Mesendoderm (in vitro differentiated cells): ENCODE measurements around the gene CASZ1.

Experiments used
- DNase-seq: peaks from one replicate; pipeline ENCODE4 v3.0.0; 2013
- H2AK5ac ChIP-seq: 2 replicates; pipeline ENCODE4 v1.6.1; 2013; ENCODE audit warnings: low read length, inconsistent platforms
- H2BK120ac ChIP-seq: 2 replicates; pipeline ENCODE4 v1.6.1; 2013; ENCODE audit warnings: low read depth, mild to moderate bottlenecking, low read length, moderate library complexity, mixed read lengths
- H2BK15ac ChIP-seq: replicated peaks from 2 replicates; pipeline ENCODE4 v1.6.1; 2013; ENCODE audit warnings: low read depth, mild to moderate bottlenecking, moderate library complexity
- H2BK5ac ChIP-seq: 2 replicates; pipeline ENCODE4 v1.6.1; 2013; ENCODE audit warnings: low read length, inconsistent platforms
- H3K18ac ChIP-seq: 2 replicates; pipeline ENCODE4 v1.6.1; 2013; ENCODE audit warnings: mild to moderate bottlenecking, low read length, mixed read lengths
- H3K23ac ChIP-seq: one replicate; pipeline ENCODE4 v1.6.1; 2013; ENCODE audit warnings: low read length
- H3K27ac ChIP-seq: 2 replicates; pipeline ENCODE4 v1.5.1; 2013; ENCODE audit warnings: low read depth, mild to moderate bottlenecking, inconsistent platforms, low read length, moderate library complexity
- H3K27me3 ChIP-seq: 2 replicates; pipeline ENCODE4 v1.6.1; 2013; ENCODE audit warnings: low read length, control low read depth, mild to moderate bottlenecking, inconsistent platforms; ENCODE audit not compliant: insufficient read depth, poor library complexity
- H3K36me3 ChIP-seq: 2 replicates; pipeline ENCODE4 v1.6.1; 2013; ENCODE audit warnings: low read length, inconsistent platforms; ENCODE audit not compliant: control insufficient read depth, insufficient read depth
- H3K4ac ChIP-seq: one replicate; pipeline ENCODE4 v1.6.1; 2013; ENCODE audit warnings: low read depth, mild to moderate bottlenecking, low read length, moderate library complexity
- H3K4me1 ChIP-seq: 2 replicates; pipeline ENCODE4 v1.6.1; 2013; ENCODE audit warnings: low read depth, low read length, inconsistent platforms; ENCODE audit not compliant: control insufficient read depth
- H3K4me2 ChIP-seq: 2 replicates; pipeline ENCODE4 v1.6.1; 2013; ENCODE audit warnings: low read length
- H3K4me3 ChIP-seq: 2 replicates; pipeline ENCODE4 v1.5.1; 2013; ENCODE audit warnings: mild to moderate bottlenecking, low read length
- H3K56ac ChIP-seq: one replicate; pipeline ENCODE4 v1.6.1; 2013; ENCODE audit warnings: low read length
- H3K79me1 ChIP-seq: 2 replicates; pipeline ENCODE4 v1.6.1; 2013; ENCODE audit warnings: low read length, inconsistent platforms
- H3K79me2 ChIP-seq: 2 replicates; pipeline ENCODE4 v1.6.1; 2013; ENCODE audit warnings: mild to moderate bottlenecking, low read length; ENCODE audit not compliant: control insufficient read depth, insufficient read depth
- H3K9ac ChIP-seq: 2 replicates; pipeline ENCODE4 v1.6.1; 2013; ENCODE audit warnings: low read length, inconsistent platforms
- H4K5ac ChIP-seq: one replicate; pipeline ENCODE4 v1.6.1; 2013; ENCODE audit warnings: low read length
- H4K8ac ChIP-seq: one replicate; pipeline ENCODE4 v1.6.1; 2013; ENCODE audit warnings: low read depth, mild to moderate bottlenecking, control low read depth, low read length, moderate library complexity
- WGBS: extraction: QIAGEN DNeasy Blood & Tissue Kit; methylation state at CpG from one replicate; pipeline ENCODE4 v1.1.7; 2013; ENCODE audit warnings: low lambda C conversion rate, missing lambda C conversion rate; ENCODE audit not compliant: insufficient coverage; ENCODE audit errors: extremely low coverage; 5-methylcytosine and 5-hydroxymethylcytosine counted together

CASZ1 gene

DNA sequence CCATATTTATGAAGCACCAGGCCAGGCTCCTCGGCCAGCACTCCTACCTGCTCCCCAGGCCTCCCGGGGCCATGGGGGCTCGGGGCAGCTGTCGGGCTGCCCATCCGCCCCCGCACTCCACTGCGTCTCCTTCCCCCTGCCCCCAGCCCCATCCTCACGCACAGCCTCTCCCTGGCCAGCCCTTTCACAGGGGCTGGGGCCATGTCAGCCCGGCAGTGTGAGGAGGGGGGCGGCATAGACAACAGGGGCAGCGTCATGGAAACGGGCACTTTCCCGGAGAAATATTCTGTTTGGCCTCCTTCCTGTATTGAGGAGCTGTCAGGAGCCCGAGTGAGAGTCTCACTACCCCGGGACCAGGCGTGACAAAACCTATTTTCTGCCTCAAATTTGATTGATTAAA is 87.3 kb downstream of the CASZ1 start:
- no peaks in the 10 kb centered on the region for H3K79me2 ChIP-seq
- H3K4me1 ChIP-seq, result peaks cover under 1% of the 10 kb centered on the region
- H3K36me3 ChIP-seq, result no peaks in the 10 kb centered on the region
- H2AK5ac ChIP-seq, result no peak overlapping the region
- no peak overlapping the region for H2BK5ac ChIP-seq
- H3K79me1 ChIP-seq, result no peaks in the 10 kb centered on the region
- H3K4me2 ChIP-seq, result no peak overlapping the region
- no peak overlapping the region for H3K27ac ChIP-seq
- WGBS, result no CpG with 5 or more reads among the region's 16 CpGs
- no peak overlapping the region for H3K4me3 ChIP-seq
- H3K56ac ChIP-seq, result peak overlapping the region; percentile 29
- H2BK120ac ChIP-seq, result no peak overlapping the region
- no peaks in the 10 kb centered on the region for H3K27me3 ChIP-seq
- no peak overlapping the region for H4K8ac ChIP-seq
- H2BK15ac ChIP-seq, result no peak overlapping the region
- no peak overlapping the region for H3K4ac ChIP-seq
- H4K5ac ChIP-seq, result no peak overlapping the region
- no peak overlapping the region for H3K23ac ChIP-seq
- H3K9ac ChIP-seq, result no peak overlapping the region
- no peak overlapping the region for H3K18ac ChIP-seq
- no peak for DNase-seq

DNA sequence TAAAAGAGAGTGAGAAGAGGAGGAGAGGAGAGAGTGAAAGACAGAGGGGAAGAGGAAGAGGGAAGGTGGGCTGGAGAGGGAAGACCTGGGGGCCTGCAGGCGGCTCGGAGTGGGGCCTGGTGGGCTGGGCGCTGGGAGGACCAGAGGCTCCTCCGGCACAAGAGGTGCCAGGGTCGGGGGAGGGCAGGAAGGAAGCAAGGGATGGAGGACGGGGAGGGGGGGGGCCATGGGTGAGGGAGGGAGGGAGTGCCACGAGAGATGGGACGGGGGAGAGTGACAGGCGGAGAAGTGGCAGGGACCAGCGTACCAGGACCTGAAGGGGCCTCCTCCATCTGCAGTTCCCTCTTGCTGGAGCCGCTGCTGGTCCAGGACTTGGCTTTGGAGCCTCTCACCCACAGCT is 87.7 kb downstream of the CASZ1 start:
- H3K4me2 ChIP-seq, result no peak overlapping the region
- H4K5ac ChIP-seq, result no peak overlapping the region
- H3K23ac ChIP-seq, result no peak overlapping the region
- no peaks in the 10 kb centered on the region for H3K79me1 ChIP-seq
- DNase-seq, result no peak
- no peak overlapping the region for H2BK5ac ChIP-seq
- no peak overlapping the region for H3K27ac ChIP-seq
- H3K4me1 ChIP-seq, result peaks cover 4% of the 10 kb centered on the region
- no peak overlapping the region for H2BK15ac ChIP-seq
- no peak overlapping the region for H3K56ac ChIP-seq
- H2BK120ac ChIP-seq, result no peak overlapping the region
- H4K8ac ChIP-seq, result no peak overlapping the region
- no peak overlapping the region for H3K9ac ChIP-seq
- no peak overlapping the region for H3K18ac ChIP-seq
- H3K4me3 ChIP-seq, result no peak overlapping the region
- H3K36me3 ChIP-seq, result no peaks in the 10 kb centered on the region
- no CpG with 5 or more reads among the region's 11 CpGs for WGBS
- H3K79me2 ChIP-seq, result no peaks in the 10 kb centered on the region
- H3K27me3 ChIP-seq, result no peaks in the 10 kb centered on the region
- no peak overlapping the region for H2AK5ac ChIP-seq
- H3K4ac ChIP-seq, result no peak overlapping the region

DNA sequence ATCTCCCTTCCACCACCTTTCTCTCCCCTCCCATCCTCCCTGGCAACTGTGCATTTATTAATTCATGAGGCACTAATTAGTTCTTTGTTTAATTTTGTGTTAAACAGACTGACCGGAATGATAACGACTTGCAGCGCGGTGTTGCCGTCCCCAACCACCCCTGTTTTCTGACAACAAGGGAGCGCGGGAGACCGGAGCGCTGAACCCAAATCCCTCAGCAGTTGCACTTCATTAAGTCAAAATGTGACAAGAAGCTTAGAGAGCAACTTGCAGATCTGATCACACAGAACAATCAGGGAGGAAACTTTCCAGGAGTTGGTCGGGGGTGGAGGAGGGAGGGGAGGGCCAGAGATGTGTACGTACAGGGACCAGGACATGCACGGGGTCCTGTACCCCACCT is 89.2 kb downstream of the CASZ1 start:
- no peak for DNase-seq
- H3K79me1 ChIP-seq, result no peaks in the 10 kb centered on the region
- H3K36me3 ChIP-seq, result no peaks in the 10 kb centered on the region
- H2BK5ac ChIP-seq, result no peak overlapping the region
- H3K4me3 ChIP-seq, result no peak overlapping the region
- H3K4me2 ChIP-seq, result no peak overlapping the region
- H3K79me2 ChIP-seq, result no peaks in the 10 kb centered on the region
- no peak overlapping the region for H4K5ac ChIP-seq
- H2BK120ac ChIP-seq, result no peak overlapping the region
- H3K18ac ChIP-seq, result no peak overlapping the region
- no CpG with 5 or more reads among the region's 12 CpGs for WGBS
- no peaks in the 10 kb centered on the region for H3K27me3 ChIP-seq
- peaks cover 4% of the 10 kb centered on the region for H3K4me1 ChIP-seq
- H3K23ac ChIP-seq, result no peak overlapping the region
- H2BK15ac ChIP-seq, result no peak overlapping the region
- no peak overlapping the region for H3K4ac ChIP-seq
- H2AK5ac ChIP-seq, result no peak overlapping the region
- H3K56ac ChIP-seq, result no peak overlapping the region
- H3K27ac ChIP-seq, result no peak overlapping the region
- H3K9ac ChIP-seq, result no peak overlapping the region
- H4K8ac ChIP-seq, result no peak overlapping the region

DNA sequence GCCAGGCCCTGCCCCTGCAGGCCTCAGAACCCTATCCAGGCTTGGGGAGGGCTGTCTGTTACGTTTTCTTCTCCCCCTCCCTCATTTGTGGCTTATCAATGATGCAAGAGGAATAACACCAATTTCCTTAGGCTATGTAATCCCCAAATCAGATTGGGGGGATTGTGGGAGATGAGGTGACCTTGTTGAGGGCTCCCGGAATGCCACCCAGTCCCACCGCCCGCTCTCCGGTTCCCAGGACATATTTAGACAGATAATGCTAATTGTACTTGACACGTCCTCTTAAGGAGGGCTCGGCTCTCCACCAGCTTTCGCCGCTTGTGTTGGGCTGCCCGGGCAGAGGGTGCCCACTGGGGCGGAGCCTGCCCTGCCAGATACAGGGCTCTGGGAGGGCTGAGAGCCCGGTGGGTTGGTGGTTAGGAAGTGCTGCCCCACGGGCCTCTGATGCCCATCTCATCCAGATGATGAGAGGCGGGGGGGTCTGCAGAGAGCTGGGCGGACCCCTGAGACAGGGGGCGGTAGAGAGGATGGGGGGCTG is 90.0 kb downstream of the CASZ1 start:
- no peak overlapping the region for H3K18ac ChIP-seq
- H3K27ac ChIP-seq, result no peak overlapping the region
- no peaks in the 10 kb centered on the region for H3K79me1 ChIP-seq
- H4K8ac ChIP-seq, result no peak overlapping the region
- H3K4ac ChIP-seq, result no peak overlapping the region
- no peak overlapping the region for H2AK5ac ChIP-seq
- no peak overlapping the region for H3K23ac ChIP-seq
- H3K36me3 ChIP-seq, result no peaks in the 10 kb centered on the region
- no CpG with 5 or more reads among the region's 16 CpGs for WGBS
- no peak overlapping the region for H2BK120ac ChIP-seq
- H3K4me3 ChIP-seq, result no peak overlapping the region
- no peak overlapping the region for H3K9ac ChIP-seq
- H3K4me2 ChIP-seq, result no peak overlapping the region
- no peak overlapping the region for H3K56ac ChIP-seq
- H3K79me2 ChIP-seq, result no peaks in the 10 kb centered on the region
- no peak overlapping the region for H2BK5ac ChIP-seq
- H4K5ac ChIP-seq, result no peak overlapping the region
- DNase-seq, result no peak
- H3K27me3 ChIP-seq, result no peaks in the 10 kb centered on the region
- no peak overlapping the region for H2BK15ac ChIP-seq
- peaks cover 4% of the 10 kb centered on the region for H3K4me1 ChIP-seq

DNA sequence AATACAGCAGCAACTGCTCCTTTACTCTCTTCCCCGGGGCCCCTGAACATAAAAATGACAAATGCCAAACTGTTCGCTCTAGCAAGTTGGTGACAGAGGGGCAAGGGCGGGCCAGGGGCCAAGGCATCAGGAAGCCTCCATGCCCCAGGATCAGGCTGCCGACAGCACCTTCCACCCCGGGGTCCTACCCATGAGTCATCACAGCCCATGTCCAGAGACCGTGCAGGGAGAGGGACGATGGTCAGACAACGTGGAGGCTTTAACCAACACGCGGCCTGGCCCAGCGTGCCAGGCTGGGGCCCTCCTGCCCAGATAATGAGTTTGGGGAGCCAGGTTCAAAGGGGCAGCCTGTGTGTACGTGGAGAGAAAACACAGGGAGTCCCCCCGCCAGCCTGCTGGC is 90.5 kb downstream of the CASZ1 start:
- no peak overlapping the region for H3K4ac ChIP-seq
- no peak overlapping the region for H3K4me3 ChIP-seq
- H3K4me2 ChIP-seq, result no peak overlapping the region
- H4K5ac ChIP-seq, result no peak overlapping the region
- H3K4me1 ChIP-seq, result peaks cover 4% of the 10 kb centered on the region
- H2BK5ac ChIP-seq, result no peak overlapping the region
- WGBS, result no CpG with 5 or more reads among the region's 13 CpGs
- H3K79me1 ChIP-seq, result no peaks in the 10 kb centered on the region
- no peaks in the 10 kb centered on the region for H3K36me3 ChIP-seq
- H3K27me3 ChIP-seq, result no peaks in the 10 kb centered on the region
- H4K8ac ChIP-seq, result no peak overlapping the region
- H3K79me2 ChIP-seq, result no peaks in the 10 kb centered on the region
- H2BK15ac ChIP-seq, result no peak overlapping the region
- no peak overlapping the region for H3K56ac ChIP-seq
- no peak overlapping the region for H2BK120ac ChIP-seq
- H3K9ac ChIP-seq, result no peak overlapping the region
- no peak overlapping the region for H3K23ac ChIP-seq
- H2AK5ac ChIP-seq, result no peak overlapping the region
- H3K18ac ChIP-seq, result no peak overlapping the region
- no peak for DNase-seq
- no peak overlapping the region for H3K27ac ChIP-seq

- Histone ChIP-seq H3K79me2 (no peaks in the 10 kb centered on the region), H3K9ac (peak overlapping the region; percentile 58), H3K79me1 (no peaks in the 10 kb centered on the region), H3K4me1 (peaks cover 4% of the 10 kb centered on the region), H3K4me2 (peak overlapping the region; percentile 44), H2BK15ac (no peak overlapping the region), H2BK5ac (no peak overlapping the region), H3K27me3 (no peaks in the 10 kb centered on the region), H2BK120ac (no peak overlapping the region), H3K4me3 (no peak overlapping the region), H3K56ac (peak overlapping the region; percentile 77), H4K5ac (no peak overlapping the region), H4K8ac (no peak overlapping the region), H3K23ac (no peak overlapping the region), H3K27ac (no peak overlapping the region), H2AK5ac (no peak overlapping the region), H3K36me3 (no peaks in the 10 kb centered on the region), H3K4ac (no peak overlapping the region), H3K18ac (peak overlapping the region; percentile 15)
- DNase-seq, result peak; percentile 60
- WGBS, result no CpG with 5 or more reads among the region's 44 CpGs
Observed at GRCh38 chr1:10704368-10704882, 92.0 kb downstream of the CASZ1 start.
